MM.1S (cell line): Measurements from ENCODE around the gene HS6ST3.

Source experiments
- DNase-seq: peaks from one replicate; pipeline ENCODE4 v3.0.0-alpha.2; 2015
- H2AFZ ChIP-seq: fragments of 300-600 bp; sonication (generic); 2 replicates; pipeline ENCODE4 v1.6.0; 2016; ENCODE audit warnings: antibody characterized with exemption, low read length
- H3F3A ChIP-seq: fragments of 300-600 bp; sonication (generic); 2 replicates; pipeline ENCODE4 v1.6.1; 2016; ENCODE audit warnings: mild to moderate bottlenecking, antibody characterized with exemption, low read length, moderate library complexity, mixed read lengths; ENCODE audit not compliant: insufficient read depth
- H3K27ac ChIP-seq: fragments of 300-600 bp; sonication (generic); 2 replicates; pipeline ENCODE4 v1.5.1; 2016; ENCODE audit warnings: mild to moderate bottlenecking, low read length
- H3K27me3 ChIP-seq: fragments of 300-600 bp; sonication (generic); replicated peaks from 2 replicates; pipeline ENCODE4 v1.6.0; 2016; ENCODE audit warnings: low read length; ENCODE audit not compliant: insufficient read depth
- H3K36me3 ChIP-seq: fragments of 300-600 bp; sonication (generic); replicated peaks from 2 replicates; pipeline ENCODE4 v1.6.1; 2016; ENCODE audit warnings: mild to moderate bottlenecking, low read length, mixed read lengths; ENCODE audit not compliant: insufficient read depth
- H3K4me1 ChIP-seq: fragments of 300-600 bp; sonication (generic); 2 replicates; pipeline ENCODE4 v1.6.1; 2016; ENCODE audit warnings: low read length, mixed read lengths
- H3K4me2 ChIP-seq: fragments of 300-600 bp; sonication (generic); 2 replicates; pipeline ENCODE4 v1.6.0; 2016; ENCODE audit warnings: low read depth, low read length
- H3K4me3 ChIP-seq: fragments of 300-600 bp; sonication (generic); 2 replicates; pipeline ENCODE4 v1.5.1; 2016; ENCODE audit warnings: low read length, mixed read lengths
- H3K79me2 ChIP-seq: fragments of 300-600 bp; sonication (generic); 2 replicates; pipeline ENCODE4 v1.6.1; 2016; ENCODE audit warnings: mixed run types, low read length, mixed read lengths
- H3K9ac ChIP-seq: fragments of 300-600 bp; sonication (generic); 2 replicates; pipeline ENCODE4 v1.6.1; 2016; ENCODE audit warnings: low read length, mixed read lengths
- H3K9me2 ChIP-seq: fragments of 300-600 bp; sonication (generic); replicated peaks from 2 replicates; pipeline ENCODE4 v1.6.1; 2016; ENCODE audit warnings: mild to moderate bottlenecking, low read length, mixed read lengths; ENCODE audit not compliant: insufficient read depth
- H3K9me3 ChIP-seq: fragments of 300-600 bp; sonication (generic); replicated peaks from 2 replicates; pipeline ENCODE4 v1.6.1; 2016; ENCODE audit warnings: mild to moderate bottlenecking, low read length, mixed read lengths; ENCODE audit not compliant: insufficient read depth
- H4K20me1 ChIP-seq: fragments of 300-600 bp; sonication (generic); 2 replicates; pipeline ENCODE4 v1.6.1; 2016; ENCODE audit warnings: mild to moderate bottlenecking, low read length, moderate library complexity, mixed read lengths; ENCODE audit not compliant: insufficient read depth
- CTCF ChIP-seq: fragments of 300-600 bp; sonication (generic); IDR thresholded peaks from 2 replicates; pipeline ENCODE4 v1.5.1; 2016; ENCODE audit warnings: antibody characterized with exemption, low read length, mixed read lengths
- EZH2 ChIP-seq: fragments of 300-600 bp; sonication (generic); optimal IDR thresholded peaks from 2 replicates; pipeline ENCODE3; 2017; ENCODE audit warnings: low read depth, mild to moderate bottlenecking, antibody characterized with exemption, low read length, mixed read lengths
- EZH2phosphoT487 ChIP-seq: fragments of 300-600 bp; sonication (generic); IDR thresholded peaks from 2 replicates; pipeline ENCODE4 v1.6.1; 2018; ENCODE audit warnings: antibody characterized with exemption, low read length

The HS6ST3 gene

GRCh38 chr13:96527497-96527896 lies 437.6 kb downstream of the HS6ST3 start:
- Histone ChIP-seq H3K4me1 (no peaks in the 10 kb centered on the region), H3K9me3 (no peaks in the 10 kb centered on the region), H2AFZ (no peak overlapping the region), H4K20me1 (no peaks in the 10 kb centered on the region), H3F3A (no peaks in the 10 kb centered on the region), H3K9me2 (no peaks in the 10 kb centered on the region), H3K79me2 (no peaks in the 10 kb centered on the region), H3K36me3 (no peaks in the 10 kb centered on the region), H3K9ac (no peak overlapping the region), H3K27me3 (no peaks in the 10 kb centered on the region), H3K4me2 (no peak overlapping the region), H3K27ac (no peak overlapping the region), H3K4me3 (no peak overlapping the region)
- DNase-seq = no peak
- TF ChIP-seq EZH2phosphoT487 (no peak), CTCF (no peak), EZH2 (no peak)

- DNase-seq = no peak
- TF ChIP-seq EZH2phosphoT487 (no peak), CTCF (no peak), EZH2 (no peak)
Observed at GRCh38 chr13:96532804-96533203, 442.9 kb downstream of the HS6ST3 start.

DNA sequence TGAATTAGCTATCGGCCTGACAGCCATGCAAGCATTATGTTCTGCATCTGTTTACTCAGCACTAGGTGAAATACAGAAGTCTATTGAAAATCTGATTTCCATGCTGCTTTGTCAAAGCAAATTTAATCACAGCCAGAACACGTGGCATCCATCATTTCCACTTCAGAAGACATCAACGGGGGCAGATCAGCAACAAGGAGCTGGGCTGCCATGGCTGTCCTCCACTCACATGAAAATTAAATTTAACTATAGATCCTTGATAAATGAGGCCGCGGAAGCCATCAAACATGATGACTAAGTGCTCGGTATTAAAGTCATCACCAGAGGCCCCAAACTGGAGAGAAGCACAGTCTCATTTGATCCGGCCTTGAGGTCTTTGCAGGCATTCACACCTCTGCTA lies 443.5 kb downstream of the HS6ST3 start:
- no peaks in the 10 kb centered on the region for H3K27me3 ChIP-seq
- H3K4me3 ChIP-seq = no peak overlapping the region
- no peaks in the 10 kb centered on the region for H3K4me1 ChIP-seq
- no peaks in the 10 kb centered on the region for H3K9me3 ChIP-seq
- no peak for TF ChIP-seq CTCF
- no peak for TF ChIP-seq EZH2phosphoT487
- no peak for TF ChIP-seq EZH2
- H3K27ac ChIP-seq = no peak overlapping the region
- no peaks in the 10 kb centered on the region for H3K79me2 ChIP-seq
- H3K9me2 ChIP-seq = no peaks in the 10 kb centered on the region
- no peaks in the 10 kb centered on the region for H4K20me1 ChIP-seq
- DNase-seq = no peak
- H2AFZ ChIP-seq = no peak overlapping the region
- H3K4me2 ChIP-seq = no peak overlapping the region
- H3F3A ChIP-seq = no peaks in the 10 kb centered on the region
- H3K9ac ChIP-seq = no peak overlapping the region
- no peaks in the 10 kb centered on the region for H3K36me3 ChIP-seq

More at GRCh38 chr13:96532804-96533203, 442.9 kb downstream of the HS6ST3 start:
- H3K27me3 ChIP-seq = no peaks in the 10 kb centered on the region
- no peaks in the 10 kb centered on the region for H3K36me3 ChIP-seq
- H2AFZ ChIP-seq = no peak overlapping the region
- no peak overlapping the region for H3K4me3 ChIP-seq
- no peak overlapping the region for H3K9ac ChIP-seq
- H4K20me1 ChIP-seq = no peaks in the 10 kb centered on the region
- H3K4me2 ChIP-seq = no peak overlapping the region
- H3F3A ChIP-seq = no peaks in the 10 kb centered on the region
- H3K4me1 ChIP-seq = no peaks in the 10 kb centered on the region
- no peaks in the 10 kb centered on the region for H3K9me3 ChIP-seq
- no peaks in the 10 kb centered on the region for H3K79me2 ChIP-seq
- no peaks in the 10 kb centered on the region for H3K9me2 ChIP-seq
- H3K27ac ChIP-seq = no peak overlapping the region

GRCh38 chr13:96539791-96540190 lies 449.9 kb downstream of the HS6ST3 start:
- TF ChIP-seq EZH2 (no peak), EZH2phosphoT487 (no peak), CTCF (no peak)
- no peaks in the 10 kb centered on the region for H3K36me3 ChIP-seq

More at GRCh38 chr13:96539791-96540190, 449.9 kb downstream of the HS6ST3 start:
- H3K4me3 ChIP-seq = no peak overlapping the region
- no peaks in the 10 kb centered on the region for H3K79me2 ChIP-seq
- H4K20me1 ChIP-seq = no peaks in the 10 kb centered on the region
- no peaks in the 10 kb centered on the region for H3K27me3 ChIP-seq
- no peaks in the 10 kb centered on the region for H3K4me1 ChIP-seq
- no peaks in the 10 kb centered on the region for H3K9me2 ChIP-seq
- H3F3A ChIP-seq = no peaks in the 10 kb centered on the region
- DNase-seq = no peak
- no peak overlapping the region for H3K27ac ChIP-seq
- no peak overlapping the region for H2AFZ ChIP-seq
- H3K9me3 ChIP-seq = no peaks in the 10 kb centered on the region
- no peak overlapping the region for H3K4me2 ChIP-seq
- H3K9ac ChIP-seq = no peak overlapping the region
